HG03558 (cell line): ENCODE results near the gene ASB12.
"Not testable (repeated sequence)": the region's sequence is repeated elsewhere in the genome, so short reads cannot be mapped to it uniquely, and the experiment has no call there.

Experiments
- ATAC-seq: cut with Tn5 transposase; IDR thresholded peaks from one replicate; pipeline ENCODE4 v1.9.1; 2021; ENCODE audit warnings: moderate number of reproducible peaks; ENCODE audit not compliant: unreplicated experiment; ENCODE audit errors: extremely low read depth

ASB12 gene

DNA sequence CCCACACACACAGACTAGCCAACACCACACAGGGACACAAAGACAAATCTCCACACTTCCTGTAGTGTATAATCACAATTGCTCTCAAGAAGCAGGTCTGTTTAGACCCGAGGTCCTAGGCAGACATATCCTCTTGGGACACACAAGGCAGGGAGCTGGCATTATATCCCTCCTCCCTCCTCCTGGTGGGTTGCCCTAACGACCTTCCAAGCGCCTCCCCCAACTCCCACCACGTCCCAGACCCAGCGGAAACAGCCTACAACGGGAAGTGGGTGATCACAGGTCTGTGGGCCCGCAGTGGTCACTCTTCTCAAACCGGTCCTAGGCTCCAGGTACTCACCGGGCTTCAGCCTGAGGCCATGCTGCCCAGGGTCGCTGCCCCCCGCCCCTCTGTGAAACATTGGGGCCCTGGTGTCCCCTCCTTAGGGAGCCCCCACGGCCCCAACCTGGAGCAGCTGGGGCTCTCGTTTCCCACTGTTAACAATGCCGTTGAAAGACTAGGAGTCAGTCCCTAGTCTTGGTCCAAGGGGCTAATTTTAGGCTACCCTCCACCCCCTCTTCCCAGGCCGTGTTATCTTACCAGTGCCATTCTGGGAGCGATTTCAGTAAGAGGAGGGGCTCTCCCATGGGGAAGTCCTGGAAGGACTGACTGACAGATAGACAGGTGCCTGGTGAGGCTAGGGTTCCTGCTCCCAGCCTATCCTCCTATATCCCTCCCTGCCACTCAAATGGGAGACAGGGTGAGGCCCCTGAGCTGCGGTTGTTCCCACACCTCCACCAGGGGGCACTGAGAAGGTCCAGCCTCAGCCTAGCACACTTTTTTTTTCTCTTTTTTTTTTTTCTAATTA lies at the start of gene ASB12:
TSS of gene ASB12 (minus strand) at position 485 of the 848 bp plus-strand sequence. CDS start 4,957 bp downstream, outside the sequence.
- ATAC-seq = no peak

- no peak for ATAC-seq
Measured at GRCh38 chrX:64265265-64265664, 34.9 kb upstream of the ASB12 start.

DNA sequence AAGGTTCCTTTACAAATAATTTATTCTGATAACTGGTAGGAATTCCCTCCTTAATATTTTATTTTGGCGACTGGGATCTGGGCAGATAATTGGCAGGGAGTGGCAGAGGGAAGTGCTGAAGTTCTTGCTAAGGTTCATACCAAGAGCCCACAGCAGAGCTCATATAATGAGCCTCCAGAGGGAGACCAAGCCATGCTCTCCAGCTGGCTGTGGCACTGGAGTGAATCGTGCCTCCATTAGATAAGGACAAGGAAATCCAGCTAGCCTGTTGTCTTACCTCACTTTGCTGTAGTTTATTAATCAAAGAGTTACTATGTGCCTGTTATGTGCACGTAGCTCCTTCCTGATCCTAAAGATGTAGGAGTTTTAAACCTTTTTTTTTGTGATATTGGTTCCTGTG lies 1.3 kb downstream of the ASB12 start:
- no peak for ATAC-seq

GRCh38 chrX:64218023-64218422 lies 12.4 kb downstream of the ASB12 start:
- ATAC-seq = no peak

GRCh38 chrX:64213989-64214388 lies 16.4 kb downstream of the ASB12 start:
- not testable (repeated sequence) for ATAC-seq

DNA sequence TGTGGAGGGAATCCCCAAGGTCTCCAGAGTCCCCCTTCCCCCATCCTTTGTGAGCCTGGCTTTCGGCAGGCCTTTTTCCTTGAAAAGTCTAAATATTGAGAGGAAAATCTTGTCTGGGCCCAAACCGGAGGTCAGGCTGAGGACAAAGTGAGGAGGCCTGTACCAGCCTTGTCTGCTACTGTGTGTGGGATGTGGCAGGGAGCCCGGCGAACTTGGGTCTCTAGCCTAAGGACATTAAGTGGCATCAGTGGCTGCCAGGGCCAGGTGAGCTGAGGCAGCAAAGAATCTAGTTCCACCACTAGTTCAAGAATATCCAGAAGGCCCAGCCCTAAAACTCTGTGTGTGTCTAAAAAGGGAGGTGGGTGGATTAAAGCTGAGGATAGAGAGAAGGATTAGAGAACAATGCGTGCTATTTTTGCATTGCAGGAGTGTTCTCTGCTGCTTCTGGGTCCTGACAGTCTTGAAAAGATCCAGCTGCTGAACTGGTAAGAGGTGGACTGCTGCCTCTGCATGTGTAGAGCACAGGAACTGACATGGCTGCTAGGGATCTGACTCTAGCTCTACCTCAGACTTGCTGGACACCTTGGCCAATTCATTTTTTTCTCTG lies 23.7 kb downstream of the ASB12 start:
- ATAC-seq = no peak

DNA sequence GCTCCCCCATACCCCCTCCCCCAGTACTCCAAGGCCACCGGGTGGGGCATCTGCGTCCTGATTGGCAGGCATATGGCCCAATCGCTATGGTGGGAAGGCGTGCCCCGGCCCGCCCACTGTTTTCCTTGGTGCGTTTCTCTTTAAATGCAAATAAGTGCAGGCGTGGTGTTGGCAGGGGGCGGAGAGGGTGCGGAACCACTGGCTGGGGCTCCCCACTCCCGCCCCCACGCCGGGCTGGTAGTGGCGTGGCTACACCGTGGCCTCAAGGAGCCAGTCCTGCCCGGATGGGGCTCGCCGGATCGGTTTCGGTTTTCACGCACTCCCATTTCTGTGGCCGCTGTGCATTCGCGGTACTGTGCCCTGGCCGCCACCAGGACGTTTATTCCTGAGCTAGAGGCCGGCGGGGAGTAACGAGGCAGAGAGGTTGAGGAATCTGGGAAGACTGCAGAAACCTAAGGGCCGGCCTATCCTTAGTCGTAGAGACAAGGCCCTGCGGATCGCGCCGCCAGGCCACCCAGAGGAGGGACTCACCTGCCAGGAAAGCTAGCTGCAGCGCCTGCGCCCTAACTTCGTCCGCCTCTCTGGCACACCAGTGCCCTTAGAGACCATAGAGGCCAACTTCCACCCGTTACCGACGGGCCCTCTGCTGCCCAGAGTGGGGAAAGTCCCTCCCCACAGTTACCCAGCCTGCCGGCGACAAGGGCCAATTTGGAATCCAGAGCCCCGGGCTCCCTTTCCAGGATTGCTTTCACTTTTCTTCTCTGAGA lies 24.5 kb downstream of the ASB12 start:
- ATAC-seq = peak; percentile 83

DNA sequence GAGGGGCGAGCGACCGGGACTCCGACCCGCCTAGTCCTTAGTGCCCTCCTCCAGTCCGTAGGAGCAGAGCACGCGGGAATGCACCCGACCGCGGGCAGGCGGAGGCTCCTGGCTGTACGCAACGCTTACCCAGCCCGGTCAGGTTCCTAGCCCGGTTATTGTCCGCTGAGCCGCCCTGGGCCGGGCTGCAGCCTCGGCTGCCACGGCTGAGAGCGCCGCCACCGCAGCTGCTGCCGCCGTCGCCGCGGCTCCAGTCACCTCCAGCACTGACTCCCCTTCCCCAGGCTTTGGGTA lies 25.0 kb downstream of the ASB12 start, which contains the start of gene AMER1:
TSS of gene AMER1 (minus strand) at position 268 of the 294 bp plus-strand sequence. CDS start 12,422 bp downstream, outside the sequence.
- ATAC-seq = peak; percentile 25

DNA sequence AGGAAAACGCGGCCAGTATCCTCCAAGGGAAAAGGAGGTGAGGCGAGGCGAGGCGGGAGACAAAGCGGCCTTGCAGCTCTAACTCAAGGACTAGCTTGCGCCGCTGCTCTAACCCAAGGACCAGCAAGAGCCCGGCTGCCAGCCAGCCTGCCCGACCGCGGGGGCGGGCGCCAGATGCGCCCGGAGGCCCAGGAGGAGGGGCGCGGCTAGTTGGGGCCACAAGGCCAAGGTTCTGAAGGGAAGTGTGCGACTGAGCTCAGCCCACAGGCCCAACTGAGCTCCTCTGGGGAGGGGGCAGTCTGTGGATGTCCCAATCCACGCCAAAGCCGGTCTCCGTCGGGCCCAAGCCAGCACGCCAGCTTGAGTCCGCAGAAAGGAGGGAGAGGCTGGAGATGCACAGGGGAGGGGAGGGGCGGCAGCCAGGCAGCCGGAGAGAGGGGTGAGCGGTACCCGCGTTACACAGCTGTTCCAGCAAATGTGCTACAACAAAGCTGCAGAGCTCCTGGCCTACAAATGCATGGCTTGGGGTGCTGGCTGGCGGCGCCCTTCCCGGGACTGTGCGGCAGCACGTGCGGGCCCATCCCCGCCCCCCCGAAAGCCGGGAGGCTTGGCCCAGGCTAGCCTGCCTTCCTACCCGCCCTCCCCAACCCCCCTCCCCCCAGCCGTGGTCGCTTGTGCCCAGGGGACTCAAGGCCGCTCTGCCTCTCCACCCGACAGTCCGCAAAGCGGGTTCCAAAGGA lies 25.5 kb downstream of the ASB12 start:
- ATAC-seq = no peak

- no peak for ATAC-seq
Measured at GRCh38 chrX:64204252-64204651, 26.2 kb downstream of the ASB12 start.

- no peak for ATAC-seq
Measured at GRCh38 chrX:64202808-64203325, 27.5 kb downstream of the ASB12 start.

GRCh38 chrX:64198036-64198435 lies 32.4 kb downstream of the ASB12 start:
- no peak for ATAC-seq

GRCh38 chrX:64196606-64197005 lies 33.8 kb downstream of the ASB12 start:
- ATAC-seq = no peak

DNA sequence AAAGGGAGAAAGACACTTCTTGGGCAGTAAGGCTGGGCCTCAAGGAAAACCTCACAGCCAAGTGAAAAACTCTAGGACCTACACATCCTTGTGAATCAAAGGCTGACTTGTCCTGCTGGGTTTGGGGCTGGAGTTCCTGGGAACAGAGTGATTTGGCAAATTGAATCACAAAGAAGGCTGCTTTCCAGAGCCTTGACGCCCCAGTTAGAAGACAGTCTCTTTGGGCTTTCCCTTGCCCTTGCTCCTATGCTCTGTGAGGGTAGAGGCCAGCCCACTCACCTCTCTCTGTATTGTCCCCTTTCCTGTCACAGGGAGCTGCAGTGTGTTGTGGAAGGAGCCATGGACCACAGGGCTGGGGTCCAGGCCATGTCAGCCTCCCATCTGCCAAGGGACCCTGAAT lies 34.5 kb downstream of the ASB12 start:
- no peak for ATAC-seq

DNA sequence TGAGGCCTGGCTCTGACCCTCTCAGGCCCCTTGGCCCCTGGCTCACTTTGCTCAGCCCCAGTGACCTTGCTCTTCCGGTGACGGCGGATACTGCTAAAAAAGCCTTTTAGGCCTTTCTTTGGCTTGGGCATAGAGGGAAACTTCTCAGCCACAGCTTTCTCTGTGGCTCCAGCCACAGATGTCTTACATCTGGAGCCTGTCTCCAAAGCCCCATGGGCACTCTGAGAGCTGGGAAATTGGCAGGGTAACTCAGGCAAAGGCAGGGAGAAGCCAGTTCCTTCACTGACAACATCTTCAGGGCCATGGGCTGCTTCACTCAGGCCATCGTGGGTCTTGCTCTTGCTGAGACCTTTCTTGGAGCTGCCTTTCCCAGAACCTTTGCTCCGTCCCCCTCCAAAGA lies 37.7 kb downstream of the ASB12 start:
- no peak for ATAC-seq

DNA sequence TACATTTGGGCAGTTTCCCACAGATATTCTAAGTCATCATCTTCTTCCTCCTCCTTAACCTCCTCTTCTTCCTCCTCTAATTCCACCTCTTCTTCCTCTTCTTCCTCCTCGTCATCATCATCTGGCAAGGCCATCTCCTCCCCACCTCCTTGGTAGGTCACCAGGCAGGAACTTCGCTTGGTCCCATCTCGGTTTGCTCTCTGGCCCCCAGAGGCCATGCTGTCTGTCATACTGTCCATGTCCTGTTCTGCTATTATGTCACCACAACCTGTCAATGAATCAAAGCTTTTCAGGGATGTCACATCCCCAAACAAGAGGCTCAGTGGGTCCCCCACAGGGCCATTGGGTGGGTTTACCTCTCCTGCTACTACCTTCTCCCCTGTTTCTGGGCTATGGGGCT lies 38.4 kb downstream of the ASB12 start:
- ATAC-seq = no peak

- no peak for ATAC-seq
Measured at GRCh38 chrX:64191281-64192010, 39.0 kb downstream of the ASB12 start.

DNA sequence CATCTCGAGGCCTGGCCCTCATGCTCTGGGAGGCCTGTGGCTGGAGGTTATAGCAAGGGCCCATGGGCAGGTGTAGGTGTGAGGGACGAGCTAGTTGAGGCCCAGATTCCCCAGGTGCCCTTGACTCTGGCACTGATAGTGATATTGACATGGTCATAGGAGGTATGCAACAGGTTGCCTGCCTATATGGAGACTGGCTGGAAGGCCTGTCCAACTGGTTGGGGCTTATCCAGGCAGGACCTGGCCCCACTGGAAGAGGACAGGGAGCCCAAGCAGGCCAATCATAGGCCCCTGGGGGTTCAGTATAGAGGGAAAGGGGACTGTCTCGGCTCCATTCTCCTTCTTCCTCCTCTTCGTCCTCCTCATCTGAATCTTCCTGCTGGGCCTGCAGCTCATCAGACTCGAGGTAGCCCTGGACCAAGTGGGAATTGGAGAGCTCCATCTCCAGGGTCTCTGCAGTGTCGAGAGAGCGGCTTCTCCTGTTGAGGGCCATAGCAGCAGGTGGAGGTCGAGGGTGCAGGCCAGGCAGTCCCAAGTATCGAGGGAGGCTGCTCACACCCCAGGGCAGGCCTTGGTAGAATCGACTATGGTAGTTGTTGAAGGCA lies 40.2 kb downstream of the ASB12 start:
- no peak for ATAC-seq

GRCh38 chrX:64188901-64189300 lies 41.5 kb downstream of the ASB12 start:
- no peak for ATAC-seq
